Measurements from ENCODE around the gene AFF3. TPM values are rescaled to one million over a fixed set of nuclear protein-coding genes. Genes with fewer than 3 reads are reported as not detected.

AFF3 gene
- total RNA-seq, 6 experiments from 2014 or later, result 0.80 to 8.2 (median 6.8) TPM

DNA sequence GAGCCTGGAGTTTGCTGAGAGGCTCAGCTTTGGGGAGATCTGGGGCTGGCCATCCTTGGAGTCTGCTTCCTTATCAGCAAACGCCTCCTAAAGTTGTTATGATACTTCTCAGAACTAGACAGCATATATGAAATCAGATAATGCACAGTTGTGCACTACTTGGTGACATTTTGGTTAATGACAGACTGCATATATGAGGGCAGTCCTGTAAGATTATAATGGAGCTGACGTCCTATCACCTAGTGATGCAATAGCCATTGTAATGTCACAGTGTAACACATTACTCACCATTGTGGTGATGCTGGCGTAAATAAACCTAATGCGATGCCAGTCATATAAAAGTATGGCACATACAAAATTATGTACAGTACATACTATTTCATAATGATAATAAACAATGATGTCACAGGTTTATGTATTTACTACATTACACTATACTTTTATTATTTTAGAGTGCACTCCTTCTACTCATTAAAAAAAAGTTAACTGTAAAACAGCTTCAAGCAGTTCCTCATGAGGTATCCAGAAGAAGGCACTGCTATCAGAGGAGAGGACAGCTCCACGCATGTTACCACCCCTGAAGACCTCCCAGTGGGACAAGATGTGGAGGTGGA is 354.5 kb downstream of the AFF3 start:
- Mint-ChIP-seq H3K27ac (no peak overlapping the region), H3K9me3 (no peaks in the 10 kb centered on the region), H3K36me3 (ENCODE audit: low read depth) (no peaks in the 10 kb centered on the region), H3K4me3 (no peak overlapping the region), H3K4me1 (ENCODE audit: low read depth) (peaks cover 9% of the 10 kb centered on the region), H3K27me3 (ENCODE audit: insufficient read depth) (peaks cover 4% of the 10 kb centered on the region; the same call in 1 of the 2 replicates)
- DNase-seq, result no peak
- TF ChIP-seq CTCF (IDR thresholded peaks at IDR 0.05), result no peak

GRCh38 chr2:99786636-99787390 is 355.6 kb downstream of the AFF3 start:
- H3K36me3 Mint-ChIP-seq (ENCODE audit: low read depth), result no peaks in the 10 kb centered on the region
- H3K4me3 Mint-ChIP-seq, result no peak overlapping the region
- peaks cover 4% of the 10 kb centered on the region; the same call in 1 of the 2 replicates for H3K27me3 Mint-ChIP-seq (ENCODE audit: insufficient read depth)
- no peak for DNase-seq
- H3K27ac Mint-ChIP-seq, result no peak overlapping the region
- H3K4me1 Mint-ChIP-seq (ENCODE audit: low read depth), result peaks cover 9% of the 10 kb centered on the region; the same call in 1 of the 2 replicates
- H3K9me3 Mint-ChIP-seq, result no peaks in the 10 kb centered on the region
- no peak for TF ChIP-seq CTCF (IDR thresholded peaks at IDR 0.05)

DNA sequence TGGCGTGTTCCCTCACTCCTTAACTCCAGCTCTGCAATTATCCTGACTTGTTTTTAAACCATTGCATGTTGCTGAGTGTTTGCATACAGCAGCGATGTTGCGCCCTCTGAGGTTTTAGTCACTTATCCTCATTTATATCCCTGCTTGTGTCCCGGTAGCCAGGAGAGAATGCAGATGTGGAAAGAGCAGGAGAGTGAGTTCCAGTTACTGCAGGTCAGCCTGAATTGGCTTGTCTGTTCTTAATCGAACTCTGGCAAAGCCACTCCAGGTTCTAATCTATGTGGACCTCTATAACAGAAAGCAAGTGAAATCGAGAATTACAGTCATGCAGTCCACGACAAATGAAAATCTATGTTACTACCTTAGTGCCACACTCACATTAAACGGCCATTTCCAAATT is 357.4 kb downstream of the AFF3 start:
- DNase-seq, result no peak
- no peaks in the 10 kb centered on the region for H3K36me3 Mint-ChIP-seq (ENCODE audit: low read depth)
- no peak overlapping the region for H3K27ac Mint-ChIP-seq
- peaks cover 6% of the 10 kb centered on the region; the same call in 1 of the 2 replicates for H3K4me1 Mint-ChIP-seq (ENCODE audit: low read depth)
- H3K4me3 Mint-ChIP-seq, result no peak overlapping the region
- no peak for TF ChIP-seq CTCF (IDR thresholded peaks at IDR 0.05)
- H3K27me3 Mint-ChIP-seq (ENCODE audit: insufficient read depth), result peaks cover 6% of the 10 kb centered on the region; the same call in 1 of the 2 replicates
- H3K9me3 Mint-ChIP-seq, result no peaks in the 10 kb centered on the region; the same call in 1 of the 2 replicates

DNA sequence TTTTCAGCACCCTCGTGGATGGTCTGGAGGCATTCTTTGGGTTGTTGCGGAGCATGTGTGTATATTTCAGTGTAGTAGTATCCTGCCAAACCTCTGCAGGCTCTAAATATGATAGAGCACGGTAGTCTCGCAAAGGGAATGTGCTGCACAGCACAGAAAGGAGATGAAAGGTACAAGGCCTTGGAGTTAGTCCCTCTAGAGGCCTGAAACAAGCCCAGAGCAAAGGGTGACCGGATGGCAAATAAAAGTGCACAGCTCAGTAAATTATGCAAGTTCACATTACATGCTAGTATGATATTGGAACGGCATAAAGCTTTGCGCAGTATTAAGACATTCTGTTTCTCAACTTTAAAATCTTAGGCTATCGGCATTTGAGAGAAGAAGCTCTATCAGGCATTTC is 358.1 kb downstream of the AFF3 start:
- no peak for DNase-seq
- Mint-ChIP-seq H3K27me3 (ENCODE audit: insufficient read depth) (peaks cover 4% of the 10 kb centered on the region; the same call in 1 of the 2 replicates), H3K9me3 (no peaks in the 10 kb centered on the region; the same call in 1 of the 2 replicates), H3K36me3 (ENCODE audit: low read depth) (no peaks in the 10 kb centered on the region), H3K4me3 (no peak overlapping the region), H3K27ac (no peak overlapping the region), H3K4me1 (ENCODE audit: low read depth) (no peaks in the 10 kb centered on the region)
- TF ChIP-seq CTCF (IDR thresholded peaks at IDR 0.05), result no peak

GRCh38 chr2:99780276-99780675 is 362.1 kb downstream of the AFF3 start:
- Mint-ChIP-seq H3K9me3 (peaks cover 11% of the 10 kb centered on the region), H3K36me3 (ENCODE audit: low read depth) (peaks cover 12% of the 10 kb centered on the region), H3K4me3 (no peak overlapping the region), H3K27me3 (ENCODE audit: insufficient read depth) (peaks cover 4% of the 10 kb centered on the region; the same call in 1 of the 2 replicates), H3K4me1 (ENCODE audit: low read depth) (peaks cover 29% of the 10 kb centered on the region), H3K27ac (no peak overlapping the region)
- TF ChIP-seq CTCF (IDR thresholded peaks at IDR 0.05), result no peak
- no peak for DNase-seq

Data from HFFc6 (cell line).